GM12864 (cell line): ENCODE data around the gene TLE4.

ENCODE experiments used
- DNase-seq: peaks from one replicate; pipeline ENCODE4 v3.0.0-alpha.2; 2011; ENCODE audit warnings: low read depth
- H3K4me3 ChIP-seq: 2 replicates; pipeline ENCODE4 v1.5.1; 2011; ENCODE audit warnings: mild to moderate bottlenecking, low read depth, low read length, control low read depth
- CTCF ChIP-seq: IDR thresholded peaks from 2 replicates; pipeline ENCODE4 v1.5.1; 2011; ENCODE audit warnings: low read depth, mild to moderate bottlenecking, moderate library complexity, low read length, control low read depth, inconsistent platforms; ENCODE audit errors: missing control alignments

Gene TLE4

DNA sequence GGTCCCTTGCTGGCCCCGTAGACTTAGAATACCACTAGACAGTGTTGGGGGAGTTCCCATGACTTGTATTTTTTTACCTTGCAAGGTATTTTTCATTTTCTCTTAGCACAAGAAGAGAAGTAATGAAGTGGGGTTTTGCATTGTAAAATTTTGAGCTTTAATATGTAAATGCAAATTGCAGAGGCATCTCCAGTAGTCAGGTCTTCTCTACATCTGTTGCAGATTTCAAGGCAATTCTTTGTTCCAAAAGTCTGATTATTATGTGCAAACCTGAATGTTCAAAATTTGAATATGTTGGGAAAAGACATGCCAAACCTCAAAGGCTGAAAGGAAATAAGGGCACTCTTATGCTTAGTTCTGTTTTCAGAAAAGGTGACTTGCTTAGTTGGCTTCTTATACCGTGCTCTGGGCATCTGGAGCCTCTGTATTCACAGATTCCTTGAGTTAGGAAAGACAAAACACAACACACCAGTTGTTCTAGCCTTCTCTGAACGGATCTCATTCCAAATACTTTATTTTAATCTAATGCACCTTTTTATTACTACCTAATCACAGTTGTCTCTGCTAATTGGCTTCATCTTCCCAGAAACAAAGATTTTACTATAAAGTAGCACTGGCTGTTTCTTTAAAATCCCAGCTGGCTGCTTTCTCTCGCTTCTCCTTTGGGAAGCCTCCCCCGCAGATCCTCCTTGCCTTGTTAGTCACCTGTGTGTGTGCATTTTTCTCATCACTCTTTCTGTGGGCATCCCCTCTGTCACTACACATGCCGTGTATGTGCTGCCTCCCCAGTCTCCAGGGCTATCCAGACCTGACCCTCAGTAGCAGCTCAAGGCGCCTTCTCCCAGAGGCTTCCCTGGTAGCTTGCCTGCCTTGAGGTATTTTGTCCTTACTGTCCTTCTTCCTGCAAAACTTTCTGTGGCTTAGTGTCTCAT is 138.2 kb downstream of the TLE4 start:
- DNase-seq: no peak
- no peak for TF ChIP-seq CTCF
- no peak overlapping the region for H3K4me3 ChIP-seq

GRCh38 chr9:79711874-79712273 is 140.1 kb downstream of the TLE4 start:
- no peak for DNase-seq
- TF ChIP-seq CTCF: no peak
- H3K4me3 ChIP-seq: no peak overlapping the region

GRCh38 chr9:79719021-79719420 is 147.3 kb downstream of the TLE4 start:
- no peak for DNase-seq
- no peak overlapping the region for H3K4me3 ChIP-seq
- no peak for TF ChIP-seq CTCF

DNA sequence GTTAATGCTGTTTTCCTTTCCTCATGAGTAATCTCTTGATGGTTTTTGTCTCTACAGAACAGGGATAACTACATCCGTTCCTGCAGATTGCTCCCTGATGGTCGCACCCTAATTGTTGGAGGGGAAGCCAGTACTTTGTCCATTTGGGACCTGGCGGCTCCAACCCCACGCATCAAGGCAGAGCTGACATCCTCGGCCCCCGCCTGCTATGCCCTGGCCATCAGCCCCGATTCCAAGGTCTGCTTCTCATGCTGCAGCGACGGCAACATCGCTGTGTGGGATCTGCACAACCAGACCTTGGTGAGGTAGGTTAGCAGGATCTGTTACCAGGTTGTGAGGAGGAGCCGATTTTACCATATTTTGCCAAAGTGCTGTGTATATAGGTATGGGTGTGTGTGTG is 148.2 kb downstream of the TLE4 start:
- no peak for TF ChIP-seq CTCF

GRCh38 chr9:79731171-79731890 is 159.6 kb downstream of the TLE4 start:
- DNase-seq: peak; percentile 26
- no peak for TF ChIP-seq CTCF
- H3K4me3 ChIP-seq: no peak overlapping the region

More for the DNA sequence above, 148.2 kb downstream of the TLE4 start:
- H3K4me3 ChIP-seq: no peak overlapping the region
- DNase-seq: no peak

DNA sequence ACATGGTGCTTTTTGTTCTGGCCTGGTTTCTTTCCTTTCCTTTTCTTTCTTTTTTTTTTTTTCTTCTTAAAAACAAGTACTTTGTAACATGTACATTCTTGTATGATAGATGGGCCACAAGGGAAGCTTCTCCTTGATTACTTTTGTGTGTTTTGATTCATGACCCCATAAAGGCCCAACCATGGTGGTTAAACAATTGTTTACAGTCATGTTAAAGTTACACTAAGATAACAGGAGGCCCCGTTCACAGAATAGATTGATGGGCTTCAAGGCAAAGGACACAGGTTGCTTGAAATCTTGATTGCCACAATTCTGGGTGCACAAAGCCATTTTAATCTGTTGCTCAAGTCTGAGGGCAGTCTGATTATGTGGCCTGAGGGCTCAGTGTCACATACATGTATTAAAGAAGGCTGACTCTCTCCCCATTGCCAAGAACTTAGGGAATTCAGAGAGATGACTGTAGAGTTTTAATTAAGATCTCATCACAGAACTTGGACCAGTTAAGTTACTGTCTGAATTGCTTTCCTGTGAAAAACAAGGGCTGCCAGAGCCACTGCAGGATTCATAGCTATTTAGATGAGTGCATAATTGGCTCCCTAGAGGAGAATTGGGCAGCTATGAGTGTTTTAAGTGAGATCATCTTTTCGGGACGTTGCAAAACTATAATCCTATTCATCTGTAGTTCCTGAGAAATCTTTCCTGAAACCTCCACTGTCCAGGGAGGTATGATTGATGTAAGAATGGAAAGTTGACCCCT is 163.4 kb downstream of the TLE4 start:
- DNase-seq: no peak
- H3K4me3 ChIP-seq: no peak overlapping the region
- no peak for TF ChIP-seq CTCF
